ENCODE data around the gene NCAPG.

Gene NCAPG

DNA sequence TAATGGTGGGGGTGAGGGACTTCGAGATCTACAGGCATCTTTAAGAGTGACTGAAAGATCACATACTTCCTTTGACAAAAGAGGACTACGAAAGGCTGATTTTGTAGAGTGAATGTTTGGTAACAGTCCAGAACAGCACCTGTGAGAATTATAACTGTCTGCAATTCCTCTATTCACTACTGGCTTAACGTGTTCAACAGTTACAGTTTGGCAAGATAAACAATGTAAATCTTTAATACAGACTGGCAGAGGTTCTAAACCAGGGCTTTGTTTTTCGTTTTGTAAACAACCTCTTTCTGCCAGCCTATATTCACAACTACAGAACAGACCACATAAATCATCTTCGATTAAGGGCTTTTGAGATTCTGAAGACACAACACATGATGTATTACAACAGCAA lies 66.9 kb downstream of the NCAPG start:
- H3K36me3 ChIP-seq (ENCODE audit: insufficient read depth, low read length) = no peaks in the 10 kb centered on the region
- H3K27ac ChIP-seq (ENCODE audit: low read depth, low read length) = no peak overlapping the region
- no peak overlapping the region for H3K4me3 ChIP-seq (ENCODE audit: low read length)
- no peaks in the 10 kb centered on the region for H3K27me3 ChIP-seq (ENCODE audit: insufficient read depth, low read length)
- no peaks in the 10 kb centered on the region for H3K9me3 ChIP-seq (ENCODE audit: insufficient read depth, low read depth, low read length)
- WGBS = 87% methylated on average over 5 of the region's 5 CpGs
- H3K4me1 ChIP-seq (ENCODE audit: insufficient read depth, low read length) = no peaks in the 10 kb centered on the region; the same call in 1 of the 2 replicates
- no peak overlapping the region for H3K9ac ChIP-seq (ENCODE audit: low read depth, low read length)

DNA sequence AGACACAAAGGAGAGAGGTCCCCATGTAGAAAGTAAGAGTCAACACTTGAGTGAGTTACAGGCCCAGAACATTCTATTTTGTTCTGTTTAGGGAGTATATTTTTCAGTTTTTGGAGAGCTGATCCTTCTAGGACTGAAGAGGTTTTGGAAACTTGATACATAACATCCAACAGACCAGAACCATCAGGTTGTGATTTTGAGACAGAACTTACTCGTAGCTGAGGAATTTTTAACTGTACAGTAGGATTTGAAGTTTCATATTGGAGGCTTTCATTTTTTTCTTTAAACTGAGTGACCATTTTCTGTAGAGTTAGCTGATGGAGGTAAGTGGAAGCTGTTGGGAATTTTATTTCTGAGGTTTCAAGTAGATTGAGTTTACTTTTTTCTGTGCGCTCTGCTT lies 73.3 kb downstream of the NCAPG start:
- Histone ChIP-seq H3K36me3 (ENCODE audit: insufficient read depth, low read length) (no peaks in the 10 kb centered on the region), H3K4me1 (ENCODE audit: insufficient read depth, low read length) (peaks cover 3% of the 10 kb centered on the region; the same call in 1 of the 2 replicates), H3K9ac (ENCODE audit: low read depth, low read length) (no peak overlapping the region), H3K9me3 (ENCODE audit: insufficient read depth, low read depth, low read length) (no peaks in the 10 kb centered on the region), H3K27me3 (ENCODE audit: insufficient read depth, low read length) (no peaks in the 10 kb centered on the region), H3K4me3 (ENCODE audit: low read length) (no peak overlapping the region), H3K27ac (ENCODE audit: low read depth, low read length) (no peak overlapping the region)
- 94% methylated on average over 2 of the region's 2 CpGs for WGBS

DNA sequence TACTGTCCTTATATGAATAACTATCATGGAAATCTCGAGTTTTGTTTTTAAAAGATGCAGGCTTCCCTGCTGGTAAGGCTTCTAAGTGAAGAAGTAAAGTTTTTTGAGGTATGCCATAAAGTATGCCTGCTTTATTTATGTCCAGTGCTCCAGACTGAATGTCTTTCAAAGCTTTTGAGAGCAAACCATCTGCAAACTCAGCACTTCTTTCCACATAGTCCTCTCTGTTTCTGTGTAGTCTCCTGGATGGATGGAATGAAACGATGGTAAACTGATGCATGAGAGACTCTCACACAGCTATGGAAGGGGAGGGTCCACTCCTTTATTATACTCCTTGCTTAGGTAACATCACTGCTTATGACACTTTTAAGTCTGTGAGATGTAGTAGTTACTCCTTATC lies 73.7 kb downstream of the NCAPG start:
- Histone ChIP-seq H3K27me3 (ENCODE audit: insufficient read depth, low read length) (no peaks in the 10 kb centered on the region), H3K9me3 (ENCODE audit: insufficient read depth, low read depth, low read length) (no peaks in the 10 kb centered on the region), H3K36me3 (ENCODE audit: insufficient read depth, low read length) (no peaks in the 10 kb centered on the region), H3K9ac (ENCODE audit: low read depth, low read length) (no peak overlapping the region), H3K4me3 (ENCODE audit: low read length) (no peak overlapping the region), H3K27ac (ENCODE audit: low read depth, low read length) (no peak overlapping the region), H3K4me1 (ENCODE audit: insufficient read depth, low read length) (peaks cover 7% of the 10 kb centered on the region)
- 93% methylated on average over 1 of the region's 2 CpGs for WGBS

DNA sequence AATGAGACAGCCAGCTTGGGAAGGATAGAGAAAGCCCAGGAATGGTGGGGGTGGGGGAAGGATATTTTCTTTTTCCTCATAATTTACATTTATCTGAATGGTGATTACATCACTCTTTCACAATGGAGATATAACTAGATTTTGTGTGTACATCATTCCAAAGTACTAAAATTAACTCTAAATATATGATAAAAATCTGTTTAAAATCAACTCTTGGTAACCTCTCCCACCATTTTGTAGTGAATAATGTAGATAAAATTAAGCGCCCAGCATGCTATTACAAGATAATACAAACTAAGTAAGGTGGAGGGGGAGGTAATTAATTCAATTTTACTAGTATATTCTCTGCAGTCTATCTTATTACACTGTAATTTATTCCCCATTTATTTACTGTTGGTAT lies 78.9 kb downstream of the NCAPG start:
- Histone ChIP-seq H3K4me1 (ENCODE audit: insufficient read depth, low read length) (peaks cover 12% of the 10 kb centered on the region), H3K27me3 (ENCODE audit: insufficient read depth, low read length) (no peaks in the 10 kb centered on the region), H3K9ac (ENCODE audit: low read depth, low read length) (no peak overlapping the region), H3K4me3 (ENCODE audit: low read length) (no peak overlapping the region), H3K9me3 (ENCODE audit: insufficient read depth, low read depth, low read length) (no peaks in the 10 kb centered on the region), H3K36me3 (ENCODE audit: insufficient read depth, low read length) (no peaks in the 10 kb centered on the region), H3K27ac (ENCODE audit: low read depth, low read length) (no peak overlapping the region)
- WGBS = no CpG with 5 or more reads among the region's 1 CpG

DNA sequence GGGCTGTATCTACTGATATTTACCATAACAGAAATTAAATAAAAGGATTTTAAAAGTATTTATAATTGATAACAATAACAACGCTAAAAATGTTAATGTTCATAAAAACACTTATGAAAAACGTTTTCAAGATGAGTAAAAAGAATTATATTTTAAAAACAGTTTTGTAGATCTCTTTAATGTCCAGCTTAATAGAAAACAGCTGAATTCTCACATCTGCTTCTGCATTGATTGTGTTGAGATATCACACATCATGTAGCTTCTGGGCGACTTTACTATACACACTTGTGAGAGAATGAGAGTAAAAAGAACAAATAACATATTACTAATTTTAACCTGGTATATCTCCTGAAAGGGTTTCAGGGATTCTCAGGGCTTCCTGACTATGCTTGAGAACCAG lies 83.6 kb downstream of the NCAPG start:
- Histone ChIP-seq H3K4me1 (ENCODE audit: insufficient read depth, low read length) (peaks cover 7% of the 10 kb centered on the region), H3K27ac (ENCODE audit: low read depth, low read length) (no peak overlapping the region), H3K27me3 (ENCODE audit: insufficient read depth, low read length) (no peaks in the 10 kb centered on the region), H3K9ac (ENCODE audit: low read depth, low read length) (no peak overlapping the region), H3K36me3 (ENCODE audit: insufficient read depth, low read length) (no peaks in the 10 kb centered on the region), H3K9me3 (ENCODE audit: insufficient read depth, low read depth, low read length) (no peaks in the 10 kb centered on the region), H3K4me3 (ENCODE audit: low read length) (no peak overlapping the region)
- no CpG with 5 or more reads among the region's 3 CpGs for WGBS
